HG03066 (cell line): ENCODE results near the gene STAT1.

Experiments
- ATAC-seq: cut with Tn5 transposase; IDR thresholded peaks from one replicate; pipeline ENCODE4 v1.9.1; 2021; ENCODE audit warnings: low read depth; ENCODE audit not compliant: unreplicated experiment

The STAT1 gene

DNA sequence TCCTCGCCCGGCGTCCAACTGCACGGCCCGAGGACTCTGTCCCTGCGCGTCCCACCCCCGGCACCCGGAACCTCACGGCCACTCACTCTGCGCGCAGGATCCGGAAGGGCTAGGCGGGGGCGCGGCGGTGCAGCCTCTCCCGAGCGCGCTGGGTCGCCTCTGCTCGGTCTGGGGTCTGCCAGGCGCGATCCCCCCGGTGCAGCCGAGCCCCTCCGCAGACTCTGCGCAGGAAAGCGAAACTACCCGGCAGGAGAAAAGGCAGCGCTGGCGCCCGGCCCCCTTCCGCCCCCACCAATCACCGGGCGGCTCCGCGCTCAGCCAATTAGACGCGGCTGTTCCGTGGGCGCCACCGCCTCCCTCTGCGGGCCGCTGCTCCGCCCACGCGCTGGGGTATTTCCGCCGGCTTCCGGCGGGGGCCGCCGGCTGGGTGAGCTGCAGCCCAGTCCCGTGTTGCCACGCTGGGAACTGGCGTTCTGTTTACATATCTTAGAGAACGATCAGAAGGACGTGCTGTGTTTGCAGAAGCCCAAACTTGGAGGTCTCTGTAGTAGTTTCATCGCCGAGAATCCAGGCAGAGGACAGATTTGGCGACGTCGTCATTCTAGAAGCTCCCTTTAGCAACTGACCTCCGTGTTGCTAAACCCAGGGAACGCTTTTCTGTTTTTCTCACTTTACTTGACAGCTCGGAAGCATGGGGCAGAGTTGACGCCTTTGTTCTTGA lies at the start of gene STAT1:
Gene STAT1, minus strand, starts transcription at position 240 of the 721 bp plus-strand sequence. CDS start 4,168 bp downstream, outside the sequence.
- peak; percentile 76 for ATAC-seq

DNA sequence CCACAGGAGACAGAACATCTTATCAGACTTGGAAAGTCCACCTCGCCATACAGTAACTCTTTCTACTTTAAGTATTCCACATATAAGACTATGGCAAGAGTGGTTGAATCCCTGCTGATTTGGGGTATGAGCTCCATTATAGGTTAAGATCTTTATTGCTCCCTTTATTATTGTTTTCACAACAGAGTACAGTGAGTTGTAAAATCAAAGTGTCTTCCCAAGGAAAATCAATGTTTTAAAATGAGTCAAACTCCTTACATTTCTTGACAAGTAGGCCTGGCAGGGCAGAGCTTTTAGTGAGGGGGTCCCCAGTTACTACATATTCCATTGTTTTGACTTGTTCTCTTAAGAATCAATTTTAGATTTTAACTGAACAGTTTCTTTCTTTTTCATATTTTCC lies 49.6 kb upstream of the STAT1 start:
- ATAC-seq: no peak

DNA sequence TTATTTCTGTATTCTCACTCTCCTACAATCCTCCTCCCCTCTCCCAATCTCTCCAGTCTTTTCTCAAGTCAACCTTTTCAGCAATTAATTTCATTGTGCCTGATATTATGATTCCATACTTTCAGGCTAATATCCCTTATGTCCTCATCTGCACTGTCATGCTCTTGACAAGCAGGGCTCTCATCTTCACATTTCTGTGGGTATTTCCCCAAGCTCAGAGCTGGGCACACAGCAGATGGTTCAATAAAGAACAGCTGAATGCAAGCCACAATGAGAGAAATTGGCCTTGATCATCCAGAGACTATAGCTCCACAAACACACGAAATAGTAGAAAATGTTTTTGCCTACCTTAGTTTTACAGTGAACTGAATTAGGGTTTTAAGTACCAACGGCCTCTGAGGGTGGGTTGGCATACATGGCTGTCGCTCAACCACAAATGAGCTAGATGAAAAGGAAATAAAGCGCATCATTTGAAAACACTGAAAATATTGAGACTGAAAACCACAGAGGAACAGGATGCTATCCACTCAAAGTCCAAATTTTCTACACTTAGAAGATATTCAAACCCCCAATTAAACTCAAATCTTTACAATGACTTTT lies 47.5 kb upstream of the STAT1 start:
- no peak for ATAC-seq

DNA sequence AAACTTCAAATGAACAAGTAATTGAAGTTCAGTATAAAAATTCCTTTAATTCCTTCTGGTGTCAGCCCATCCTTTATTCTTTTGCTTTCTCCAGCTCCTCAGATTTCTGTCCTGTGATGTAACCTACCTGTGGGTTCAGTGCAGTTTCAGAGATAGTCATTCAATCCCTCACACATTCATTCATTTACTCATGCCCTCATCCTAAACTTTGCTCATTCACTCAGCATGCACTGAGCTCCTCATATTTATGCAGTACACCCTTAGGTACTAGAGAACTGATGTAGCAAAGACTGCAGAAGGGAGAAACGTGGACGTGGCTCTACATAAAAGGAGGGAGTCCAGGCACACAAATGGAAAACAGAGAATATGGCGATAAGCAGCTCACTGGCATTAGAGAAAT lies 45.3 kb upstream of the STAT1 start:
- no peak for ATAC-seq

DNA sequence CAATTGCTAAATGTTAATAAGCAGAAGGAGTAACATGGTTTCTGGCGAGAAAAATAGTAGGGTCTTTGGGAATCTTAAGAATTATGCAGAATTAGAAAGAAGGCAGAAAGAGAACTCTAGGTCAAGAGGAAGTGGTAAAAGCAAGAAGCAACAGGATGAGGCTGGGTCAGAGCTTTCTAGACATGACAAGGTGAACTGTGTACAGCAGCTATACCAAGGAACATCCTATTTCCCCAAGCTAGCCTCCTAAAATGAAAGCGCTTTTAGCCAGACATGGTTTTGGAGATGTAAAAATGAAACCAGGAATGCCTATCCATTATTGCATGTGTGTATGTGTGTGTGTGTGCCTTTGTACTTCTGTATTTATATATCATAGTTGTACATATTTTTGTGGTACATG lies 42.3 kb upstream of the STAT1 start:
- ATAC-seq: peak; percentile 50

DNA sequence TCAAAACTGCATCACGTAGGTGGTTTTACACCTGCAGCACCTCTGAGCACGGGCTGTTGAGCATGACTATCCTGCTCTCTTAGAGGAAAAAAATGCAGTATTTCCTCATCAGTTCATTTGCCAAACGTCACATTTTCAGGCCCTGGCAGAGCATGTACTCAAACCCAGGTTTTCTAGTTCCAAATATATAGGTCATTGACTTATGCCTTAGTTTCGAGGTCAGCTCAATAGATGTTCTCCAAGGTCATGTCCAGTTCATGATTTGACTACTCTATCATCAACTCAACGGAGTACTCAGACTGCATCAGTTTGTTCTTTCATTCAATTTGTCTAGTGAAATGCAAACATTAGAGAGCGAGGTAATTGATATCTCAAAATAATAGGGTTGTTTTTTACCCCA lies 39.3 kb upstream of the STAT1 start:
- ATAC-seq: no peak

DNA sequence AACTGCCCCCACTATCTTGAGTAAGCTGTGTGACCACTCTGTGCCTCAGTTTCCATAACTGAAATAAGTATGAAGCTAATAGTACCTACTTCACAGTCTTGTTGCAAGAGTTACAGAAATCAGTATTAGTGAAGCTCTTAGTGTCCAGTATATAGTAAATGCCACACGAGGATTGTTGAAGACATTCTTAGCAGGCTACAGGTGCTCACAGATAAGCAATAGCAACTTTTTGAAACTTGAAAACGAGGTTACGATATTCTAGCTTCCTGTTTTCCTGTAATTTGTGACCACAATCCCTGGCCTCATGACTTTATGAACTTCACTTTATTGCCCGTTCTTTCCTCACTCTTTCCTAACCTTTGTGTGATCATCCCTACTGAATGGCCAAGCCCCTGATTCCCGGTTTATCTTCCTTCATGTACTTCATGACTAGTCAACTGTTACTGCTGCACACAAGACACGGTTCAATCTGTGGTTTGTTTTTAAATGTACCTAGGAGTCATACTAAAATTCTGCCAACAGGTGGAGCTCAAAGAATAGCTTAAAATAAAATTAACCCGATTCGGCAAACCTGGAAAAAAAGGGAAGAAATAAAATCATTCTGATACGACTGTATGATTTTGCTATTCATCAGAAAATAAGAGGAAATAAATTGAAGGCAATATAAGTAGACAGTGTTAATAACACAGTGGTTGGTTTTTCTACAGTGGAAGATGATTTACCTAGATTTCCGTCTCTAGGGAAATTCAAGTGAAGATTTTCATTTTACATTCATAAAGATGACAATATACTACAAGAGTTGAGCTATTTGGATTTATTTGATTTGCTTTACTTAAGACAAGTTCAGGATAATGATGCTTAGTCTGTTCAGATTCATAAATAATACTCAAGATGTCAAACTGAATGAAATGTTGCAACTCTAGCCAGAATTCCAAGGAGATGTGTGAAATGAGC lies 38.1 kb upstream of the STAT1 start:
- no peak for ATAC-seq

DNA sequence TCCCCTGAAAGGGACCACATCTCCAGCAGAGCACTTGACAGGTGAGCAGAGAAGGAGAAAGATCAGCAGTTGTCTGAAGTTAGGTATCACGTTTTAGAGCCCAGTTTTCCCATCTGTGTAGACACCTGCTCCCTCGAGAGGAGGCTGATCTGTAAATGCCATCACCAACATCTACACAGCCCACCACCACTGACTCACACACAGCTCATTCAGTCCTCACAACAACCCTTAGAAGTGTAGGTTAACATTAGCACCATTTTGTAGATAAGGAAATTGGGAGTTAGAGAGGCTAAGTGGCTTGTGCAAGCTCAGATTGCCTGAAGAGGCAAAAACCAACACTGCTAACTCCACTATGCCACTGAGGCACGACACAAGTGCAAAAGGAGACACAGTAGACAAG lies 37.2 kb upstream of the STAT1 start:
- ATAC-seq: no peak

DNA sequence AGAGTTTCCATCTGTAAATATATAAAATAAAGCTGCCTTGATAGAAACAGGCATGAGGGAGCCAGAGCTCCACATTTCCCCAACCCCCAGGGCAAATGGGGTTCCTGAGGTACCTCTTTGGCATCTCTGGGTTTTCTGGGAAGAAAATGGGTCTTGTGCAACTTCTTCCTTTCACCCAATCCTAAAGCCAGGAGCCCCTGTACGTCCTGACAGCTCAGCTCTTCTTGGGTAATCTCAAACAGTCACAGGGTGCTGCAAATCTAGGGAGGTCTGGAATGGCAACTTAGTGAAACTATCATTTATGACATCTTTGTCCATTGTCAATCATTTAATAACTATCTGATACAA lies 36.6 kb upstream of the STAT1 start:
- no peak for ATAC-seq

DNA sequence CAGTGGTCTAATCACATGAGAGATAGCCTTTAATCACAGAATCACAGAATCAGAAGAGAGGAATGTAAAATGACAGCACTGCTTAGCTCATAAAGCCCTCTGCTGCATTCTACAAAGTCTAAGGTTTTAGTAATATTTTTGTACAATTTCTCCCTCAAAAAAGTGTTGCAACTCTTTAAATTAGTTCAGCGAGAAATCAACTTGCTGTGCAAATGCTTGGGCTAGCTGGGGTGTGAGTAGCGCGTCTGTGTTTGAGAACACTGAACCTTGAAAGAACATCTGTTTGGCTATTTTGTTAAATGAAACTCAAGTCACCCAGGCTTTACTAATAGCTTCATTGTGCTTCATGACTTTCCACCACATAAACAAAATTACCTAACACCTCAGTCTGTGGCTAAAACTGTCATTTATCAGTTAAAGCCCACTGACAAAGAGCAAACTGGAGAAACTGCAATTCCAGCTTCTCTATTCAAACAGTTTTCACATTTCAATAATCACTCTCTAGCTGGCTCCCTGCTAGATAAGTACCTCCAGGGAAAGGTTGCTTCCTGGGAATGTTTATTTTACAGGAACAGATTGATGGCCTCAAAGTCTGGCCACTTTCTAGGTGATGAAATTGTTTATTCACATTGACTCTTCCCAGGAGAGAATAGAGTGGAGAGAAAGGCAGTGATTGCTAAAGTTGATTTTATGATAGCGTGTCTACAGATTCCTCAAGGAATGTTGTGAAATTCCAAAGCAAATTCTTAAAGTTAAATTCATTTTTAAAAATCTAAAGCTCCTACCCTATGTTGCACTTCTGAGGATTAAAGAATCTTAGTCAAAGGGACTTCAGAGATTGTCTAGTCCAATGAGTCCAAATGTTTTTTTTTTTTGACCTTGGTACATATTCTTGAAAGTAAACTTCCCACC lies 36.0 kb upstream of the STAT1 start:
- ATAC-seq: peak; percentile 80

DNA sequence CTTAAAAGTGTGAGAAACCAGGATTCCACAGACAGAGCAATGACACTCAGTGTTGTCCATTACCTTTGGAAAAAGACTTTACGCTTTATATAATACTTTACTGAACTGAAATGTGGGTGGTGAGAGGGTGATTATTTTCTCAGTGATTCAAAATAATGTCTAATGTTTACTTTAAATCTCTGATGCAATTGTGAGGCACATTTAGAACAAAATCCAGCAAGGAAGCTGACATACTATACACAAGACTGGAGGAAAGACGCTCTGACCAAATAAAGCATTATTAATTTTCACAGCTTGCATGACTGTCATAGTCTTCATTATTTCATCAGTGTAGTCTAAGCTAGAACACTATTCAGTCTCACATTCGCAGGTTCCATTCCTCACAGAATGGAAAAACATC lies 34.1 kb upstream of the STAT1 start:
- no peak for ATAC-seq

DNA sequence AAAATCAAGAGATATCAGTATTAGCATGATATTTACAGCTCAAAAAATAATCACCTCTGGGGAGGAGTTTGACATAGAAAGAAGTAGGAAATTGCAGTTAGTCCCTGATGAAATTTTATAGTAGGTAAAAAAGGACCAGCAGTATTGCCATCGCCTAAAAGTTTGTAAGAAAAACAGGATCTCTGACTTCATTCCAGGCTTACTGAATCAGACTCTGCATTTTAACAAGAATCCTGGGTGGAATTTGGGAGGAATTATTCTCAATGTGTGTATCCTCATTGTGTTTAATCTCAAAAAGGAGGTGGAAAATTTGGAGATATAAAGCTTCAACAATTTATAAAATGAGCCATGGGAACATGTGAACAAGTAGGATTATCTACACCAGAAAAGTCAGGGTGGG lies 31.2 kb upstream of the STAT1 start:
- no peak for ATAC-seq

DNA sequence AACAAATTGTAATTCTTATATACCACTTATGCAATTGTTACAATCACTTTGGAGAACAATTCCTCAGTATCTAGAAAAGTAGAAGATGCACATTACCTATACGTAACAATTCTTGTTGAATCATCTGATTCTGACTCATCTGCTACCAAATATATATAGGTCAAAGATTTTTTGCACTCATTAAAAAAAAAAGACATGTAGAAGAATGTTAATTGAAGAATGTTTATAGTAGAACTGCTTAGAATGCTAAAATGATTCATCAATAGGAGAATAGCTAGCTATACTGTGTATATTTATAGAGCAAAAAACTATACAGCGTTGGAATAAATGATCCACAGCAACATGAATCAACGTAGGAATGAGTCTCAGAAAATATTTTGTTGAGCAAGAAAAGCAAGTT lies 29.5 kb upstream of the STAT1 start:
- no peak for ATAC-seq

DNA sequence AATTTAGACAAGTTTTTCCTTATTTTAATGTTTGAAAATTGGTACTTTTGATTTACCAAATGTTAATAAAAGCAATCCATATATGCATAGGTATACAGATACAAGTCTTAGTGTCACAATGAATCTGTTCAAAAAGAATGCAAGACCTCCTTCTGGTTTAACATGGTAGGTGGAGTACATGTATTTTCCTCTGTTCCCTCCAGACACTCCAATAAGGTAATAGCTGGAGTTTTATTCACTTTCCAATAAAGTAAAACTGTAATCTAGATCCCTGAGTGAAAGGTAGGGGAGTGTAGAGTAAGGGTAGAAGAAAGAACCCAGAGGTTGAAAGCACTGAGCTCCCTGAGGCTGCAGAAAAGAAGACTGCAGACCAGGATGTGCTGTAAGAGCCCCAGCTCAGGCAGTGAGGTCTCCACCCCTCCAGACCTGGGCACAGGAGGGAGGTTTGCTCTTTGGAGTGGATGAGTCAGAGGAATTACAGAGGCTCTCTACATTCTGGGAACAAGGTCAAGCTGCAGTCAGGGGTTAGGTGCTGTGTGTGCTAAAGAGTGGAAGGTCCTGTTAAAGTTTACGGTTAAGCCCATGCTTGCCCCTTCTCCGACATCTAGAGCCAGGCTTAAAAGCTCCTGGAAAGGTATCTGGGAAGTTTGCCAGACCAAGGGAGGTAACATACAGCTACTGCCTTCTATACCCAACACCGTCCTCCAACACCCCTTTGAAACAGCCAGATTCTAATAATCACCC lies 27.6 kb upstream of the STAT1 start:
- ATAC-seq: no peak

DNA sequence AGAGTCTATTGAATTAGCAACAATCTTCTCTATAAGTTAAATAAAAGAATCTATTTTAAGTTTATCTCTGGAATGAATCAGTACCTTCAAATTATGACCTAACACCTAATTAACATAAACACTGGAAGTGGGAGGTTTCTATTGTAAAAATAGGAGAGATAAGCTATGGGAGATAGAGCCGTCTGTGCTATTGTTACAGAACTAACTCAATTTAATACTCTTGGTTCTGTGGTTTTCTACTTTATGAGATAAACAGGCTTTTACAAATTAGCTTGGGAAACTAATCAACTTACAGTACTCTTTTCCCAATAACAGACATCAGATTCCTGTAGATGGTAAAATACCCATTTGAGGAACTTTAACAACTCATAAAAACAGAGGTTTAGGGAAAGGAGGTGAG lies 25.6 kb upstream of the STAT1 start:
- no peak for ATAC-seq

DNA sequence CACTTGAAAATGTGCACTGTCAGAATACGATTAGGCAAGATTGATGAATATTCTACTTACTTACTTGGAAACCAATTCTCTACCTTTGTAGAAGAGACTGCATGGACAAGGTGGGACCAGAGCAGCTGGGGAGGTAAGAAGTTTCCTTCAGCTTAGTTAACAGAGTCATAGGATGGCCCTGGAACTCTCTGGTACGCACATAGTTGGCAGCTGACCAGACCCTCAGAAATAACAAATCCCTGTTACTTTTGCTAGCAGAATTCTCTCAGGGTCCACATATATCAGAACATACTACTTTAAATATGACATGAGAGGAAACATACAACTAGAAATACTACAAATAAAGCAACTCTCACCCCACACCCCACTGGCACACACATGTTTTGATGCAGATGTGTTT lies 24.8 kb upstream of the STAT1 start:
- ATAC-seq: no peak

DNA sequence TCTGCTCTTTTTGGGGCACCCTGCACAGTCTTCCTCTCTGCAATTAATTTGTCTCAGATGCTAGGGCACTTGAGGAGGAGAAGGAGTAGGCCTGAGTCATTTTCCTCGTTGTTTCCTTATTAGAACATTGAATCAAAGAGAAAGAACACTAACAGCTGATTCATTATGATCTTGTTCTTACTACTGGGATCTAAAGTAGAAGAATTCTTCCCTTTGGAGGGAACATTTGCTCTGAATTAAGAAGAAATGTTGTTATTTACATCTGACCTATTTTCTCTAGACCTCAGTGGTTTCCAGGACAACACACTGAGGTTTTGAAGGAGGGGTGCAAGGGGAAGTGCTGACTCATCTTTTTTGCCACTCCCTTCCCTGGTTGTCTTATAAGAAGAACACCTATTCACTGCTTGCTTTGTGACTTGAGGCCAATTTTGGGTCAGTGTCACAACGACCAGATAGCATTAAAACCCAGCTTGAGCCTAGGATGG lies 24.3 kb upstream of the STAT1 start:
- ATAC-seq: no peak

DNA sequence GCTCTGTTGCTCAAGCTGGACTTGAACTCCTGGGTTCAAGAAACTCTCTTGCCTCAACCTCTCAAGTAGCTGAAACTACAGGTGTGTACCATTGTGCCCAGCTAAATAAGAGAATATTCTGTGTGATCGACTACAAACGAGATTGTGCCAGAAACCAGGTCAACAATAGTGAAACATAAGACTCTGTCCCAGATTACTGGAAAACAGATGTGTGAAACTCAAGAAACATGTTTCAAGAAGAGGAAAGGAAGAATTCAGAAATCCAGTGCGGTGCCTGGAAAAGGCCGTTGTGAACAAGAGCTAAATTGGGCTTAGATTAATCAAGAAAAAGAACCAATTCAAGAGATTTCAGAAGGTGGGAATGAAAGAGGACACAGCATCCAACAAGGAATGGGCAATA lies 23.4 kb upstream of the STAT1 start:
- no peak for ATAC-seq

DNA sequence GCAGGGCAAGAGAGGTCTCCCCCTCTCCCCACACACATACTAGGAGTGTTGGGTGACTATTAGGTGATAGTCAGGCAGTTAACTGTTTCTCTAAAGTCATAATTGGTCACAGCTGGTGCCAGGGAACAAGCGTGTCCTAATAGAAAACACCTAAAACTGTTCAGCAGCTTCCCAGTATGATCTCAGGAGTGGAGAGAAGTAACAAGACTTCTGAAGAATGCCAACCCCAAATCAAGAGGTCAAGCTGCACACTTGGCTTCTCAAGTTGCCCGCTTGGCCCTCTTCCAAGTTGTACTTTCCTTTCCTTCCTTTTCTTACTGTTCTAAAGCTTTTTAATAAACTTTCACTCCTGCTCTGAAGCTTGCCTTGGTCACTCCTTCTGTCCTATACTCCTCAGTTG lies 22.4 kb upstream of the STAT1 start:
- no peak for ATAC-seq
